NCI-H2029 (cell line): ENCODE measurements around the gene MYF6.

Experiments used
- DNase-seq: peaks from one replicate; lab custom pipeline; 2025; lab: John Stamatoyannopoulos, UW

MYF6 gene

GRCh38 chr12:80707830-80708258 is 410 bp downstream of the MYF6 start:
- DNase-seq: no peak

- DNase-seq: no peak
These were observed 983 bp downstream of the MYF6 start for GRCh38 chr12:80708259-80708974.

- DNase-seq: no peak
These were observed 1.5 kb downstream of the MYF6 start for GRCh38 chr12:80708975-80709328.

- DNase-seq: no peak
These were observed 2.6 kb downstream of the MYF6 start for GRCh38 chr12:80709811-80710726.

- DNase-seq: no peak
These were observed 3.5 kb downstream of the MYF6 start for GRCh38 chr12:80710727-80711449.

- DNase-seq: no peak
These were observed 4.4 kb downstream of the MYF6 start for GRCh38 chr12:80711866-80712265.

GRCh38 chr12:80712866-80713265 is 5.4 kb downstream of the MYF6 start:
- DNase-seq: no peak

- no peak for DNase-seq
These were observed 6.0 kb downstream of the MYF6 start for GRCh38 chr12:80713419-80713818.

GRCh38 chr12:80714055-80714454 is 6.6 kb downstream of the MYF6 start:
- DNase-seq: no peak

- no peak for DNase-seq
These were observed 7.4 kb downstream of the MYF6 start for GRCh38 chr12:80714846-80715245.

GRCh38 chr12:80715713-80716249 is 8.3 kb downstream of the MYF6 start:
- DNase-seq: no peak

- DNase-seq: no peak
These were observed 9.4 kb downstream of the MYF6 start, which contains the start of gene MYF5 for GRCh38 chr12:80716696-80717469. MYF5 (plus strand) TSS chr12:80716912; CDS start chr12:80717064, 152 bp downstream.

- DNase-seq: no peak
These were observed 10.4 kb downstream of the MYF6 start for GRCh38 chr12:80717856-80718255.

- no peak for DNase-seq
These were observed 13.1 kb downstream of the MYF6 start for GRCh38 chr12:80720516-80720915.

GRCh38 chr12:80721326-80721725 is 13.9 kb downstream of the MYF6 start:
- no peak for DNase-seq

- DNase-seq: no peak
These were observed 38.5 kb downstream of the MYF6 start for GRCh38 chr12:80745851-80746505.

- DNase-seq: no peak
These were observed 40.4 kb downstream of the MYF6 start for GRCh38 chr12:80747800-80748199.

- no peak for DNase-seq
These were observed 42.0 kb downstream of the MYF6 start for GRCh38 chr12:80749456-80749855.

- DNase-seq: no peak
These were observed 45.0 kb downstream of the MYF6 start for GRCh38 chr12:80752464-80752863.

- no peak for DNase-seq
These were observed 46.8 kb downstream of the MYF6 start for GRCh38 chr12:80754274-80754673.

- DNase-seq: no peak
These were observed 49.4 kb downstream of the MYF6 start for GRCh38 chr12:80756875-80757274.
